ENCODE measurements around the gene CTSK. TPM values are rescaled to one million over a fixed set of nuclear protein-coding genes. Genes with fewer than 3 reads are reported as not detected.
"Not testable (repeated sequence)": the region's sequence is repeated elsewhere in the genome, so short reads cannot be mapped to it uniquely, and the experiment has no call there.

The CTSK gene
- total RNA-seq, 4 donors from 2014 or later = 29.5 to 49.3 (median 32.7) TPM

DNA sequence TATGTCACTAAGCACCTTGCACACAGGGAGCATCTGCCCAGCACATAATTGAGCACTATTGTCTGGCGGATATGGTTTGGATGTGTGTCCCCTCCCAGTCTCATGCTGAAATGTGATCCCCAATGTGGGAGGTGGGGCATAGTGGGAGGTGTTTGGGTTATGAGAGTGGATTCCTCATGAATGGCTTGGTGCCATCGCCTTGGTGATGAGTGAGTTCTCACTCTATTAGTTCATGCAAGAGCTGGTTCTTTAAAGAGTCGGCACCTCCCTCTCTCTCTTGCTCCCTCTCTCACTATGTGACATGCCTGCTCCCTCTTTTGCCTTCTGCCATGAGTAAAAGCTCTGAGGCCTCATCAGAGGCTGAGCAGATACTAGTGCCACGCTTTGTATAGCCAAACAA, 9.5 kb downstream of the CTSK start:
- Histone ChIP-seq H3K27me3 (no peaks in the 10 kb centered on the region), H3K27ac (replicated peaks in 1 of 4) (no peak overlapping the region), H3K4me1 (no peaks in the 10 kb centered on the region), H3K4me3 (no peak overlapping the region), H3K9me3 (no peaks in the 10 kb centered on the region), H3K36me3 (peaks cover 13 to 68% (median 49%) of the 10 kb centered on the region in 4 donors)
- intact Hi-C loops (cut with DNase I) = no loop called here
- 73% methylated on average over 4 of the region's 4 CpGs for WGBS
- TF ChIP-seq, protein P1, sequence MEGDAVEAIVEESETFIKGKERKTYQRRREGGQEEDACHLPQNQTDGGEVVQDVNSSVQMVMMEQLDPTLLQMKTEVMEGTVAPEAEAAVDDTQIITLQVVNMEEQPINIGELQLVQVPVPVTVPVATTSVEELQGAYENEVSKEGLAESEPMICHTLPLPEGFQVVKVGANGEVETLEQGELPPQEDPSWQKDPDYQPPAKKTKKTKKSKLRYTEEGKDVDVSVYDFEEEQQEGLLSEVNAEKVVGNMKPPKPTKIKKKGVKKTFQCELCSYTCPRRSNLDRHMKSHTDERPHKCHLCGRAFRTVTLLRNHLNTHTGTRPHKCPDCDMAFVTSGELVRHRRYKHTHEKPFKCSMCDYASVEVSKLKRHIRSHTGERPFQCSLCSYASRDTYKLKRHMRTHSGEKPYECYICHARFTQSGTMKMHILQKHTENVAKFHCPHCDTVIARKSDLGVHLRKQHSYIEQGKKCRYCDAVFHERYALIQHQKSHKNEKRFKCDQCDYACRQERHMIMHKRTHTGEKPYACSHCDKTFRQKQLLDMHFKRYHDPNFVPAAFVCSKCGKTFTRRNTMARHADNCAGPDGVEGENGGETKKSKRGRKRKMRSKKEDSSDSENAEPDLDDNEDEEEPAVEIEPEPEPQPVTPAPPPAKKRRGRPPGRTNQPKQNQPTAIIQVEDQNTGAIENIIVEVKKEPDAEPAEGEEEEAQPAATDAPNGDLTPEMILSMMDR (IDR thresholded peaks at IDR 0.05) = no peak
- TF ChIP-seq EP300 (IDR thresholded peaks at IDR 0.05) = no peak
- DNase-seq (ENCODE audit: extremely low spot score) = no peak

DNA sequence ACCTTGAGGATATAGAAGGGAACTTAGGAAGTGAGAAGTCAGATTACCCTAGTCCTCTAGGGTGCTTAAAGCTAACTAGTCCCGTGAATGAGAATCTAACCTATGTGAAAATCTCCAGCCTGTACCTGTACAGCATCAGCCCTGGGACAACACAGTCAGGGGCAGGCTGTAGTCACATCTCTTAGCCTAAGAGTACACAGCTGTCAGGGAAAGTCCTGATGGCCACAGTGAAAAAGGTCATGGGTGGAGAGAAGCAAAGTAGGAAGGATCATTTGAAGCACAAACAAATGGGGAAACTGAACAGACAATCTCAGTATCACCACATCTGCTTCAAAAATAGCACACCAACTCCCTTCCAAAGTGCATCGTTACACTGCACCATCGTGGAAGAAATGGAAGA, 11.7 kb downstream of the CTSK start:
- DNase-seq (ENCODE audit: extremely low spot score) = no peak
- TF ChIP-seq POLR2AphosphoS5 (IDR thresholded peaks at IDR 0.05) = no peak
- TF ChIP-seq POLR2A (IDR thresholded peaks at IDR 0.05; ENCODE audit: low read depth) = no peak
- no peak for TF ChIP-seq EP300 (IDR thresholded peaks at IDR 0.05)
- TF ChIP-seq, protein P1 (IDR thresholded peaks at IDR 0.05) = no peak
- 84% methylated on average over 3 of the region's 3 CpGs for WGBS
- Histone ChIP-seq H3K27me3 (no peaks in the 10 kb centered on the region), H3K9me3 (no peaks in the 10 kb centered on the region), H3K4me1 (no peaks in the 10 kb centered on the region), H3K27ac (replicated peaks in 1 of 4) (no peak overlapping the region), H3K36me3 (peaks cover 13 to 51% (median 43%) of the 10 kb centered on the region in 4 donors), H3K4me3 (no peak overlapping the region)
- intact Hi-C loops (cut with DNase I) = no loop called here

DNA sequence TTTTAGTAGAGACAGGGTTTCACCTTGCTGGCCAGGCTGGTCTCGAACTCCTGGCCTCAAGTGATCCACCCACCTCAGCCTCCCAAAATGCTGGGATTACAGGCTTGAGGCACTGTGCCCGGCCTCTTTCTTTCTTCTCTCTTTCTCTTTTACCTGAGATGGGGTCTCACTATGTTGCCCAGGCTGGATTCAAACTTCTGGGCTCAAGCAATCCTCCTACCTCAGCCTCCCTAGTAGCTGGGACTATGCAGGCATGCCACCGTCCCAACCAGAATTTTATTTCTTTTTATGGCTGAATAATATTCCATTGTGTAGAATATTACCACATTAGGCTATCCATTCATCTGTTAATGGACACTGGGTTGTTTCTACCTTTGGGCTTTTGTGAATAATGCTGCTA, 14.3 kb downstream of the CTSK start:
- H3K4me1 ChIP-seq; DNase-seq (ENCODE audit: extremely low spot score); intact Hi-C loops (cut with DNase I); H3K4me3 ChIP-seq; H3K27ac ChIP-seq (replicated peaks in 1 of 4); H3K9me3 ChIP-seq; H3K27me3 ChIP-seq: not testable (repeated sequence)
- 94% methylated on average over 3 of the region's 3 CpGs for WGBS
- H3K36me3 ChIP-seq = peaks cover 6 to 41% (median 28%) of the 10 kb centered on the region in 4 donors

DNA sequence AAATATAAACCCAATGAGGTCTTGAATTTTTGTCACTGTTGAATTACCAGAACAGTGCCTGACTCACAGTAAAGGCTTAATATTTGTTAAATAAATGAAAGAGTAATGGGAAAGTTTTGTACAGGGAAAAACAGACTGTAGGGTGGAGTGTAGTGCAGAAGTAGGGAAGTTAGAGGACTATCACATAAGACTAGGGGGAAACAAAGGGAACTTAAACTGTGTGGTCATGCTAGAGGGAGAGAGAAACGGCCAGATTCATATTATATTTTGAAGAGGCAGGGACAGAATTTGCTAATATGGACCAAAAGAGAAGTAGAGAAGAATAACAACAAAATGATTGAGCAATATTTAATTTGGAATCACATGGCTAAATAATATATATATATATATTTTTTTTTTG, 14.8 kb downstream of the CTSK start:
- no peak for DNase-seq (ENCODE audit: extremely low spot score)
- intact Hi-C loops (cut with DNase I) = no loop called here
- Histone ChIP-seq H3K36me3 (peaks cover 6 to 36% (median 22%) of the 10 kb centered on the region in 4 donors), H3K9me3 (no peaks in the 10 kb centered on the region), H3K27me3 (no peaks in the 10 kb centered on the region), H3K27ac (replicated peaks in 1 of 4) (no peak overlapping the region), H3K4me1 (no peaks in the 10 kb centered on the region), H3K4me3 (no peak overlapping the region)
- WGBS = 74% methylated on average over 1 of the region's 1 CpG
- no peak for TF ChIP-seq POLR2A (IDR thresholded peaks at IDR 0.05; ENCODE audit: low read depth)
- TF ChIP-seq, protein P1 (IDR thresholded peaks at IDR 0.05) = no peak
- no peak for TF ChIP-seq EP300 (IDR thresholded peaks at IDR 0.05)
- TF ChIP-seq POLR2AphosphoS5 (IDR thresholded peaks at IDR 0.05) = no peak

GRCh38 chr1:150791585-150791984, 16.5 kb downstream of the CTSK start:
- DNase-seq (ENCODE audit: extremely low spot score) = no peak
- WGBS = 82% methylated on average over 4 of the region's 4 CpGs
- Histone ChIP-seq H3K4me3 (no peak overlapping the region), H3K27ac (replicated peaks in 1 of 4) (no peak overlapping the region), H3K9me3 (no peaks in the 10 kb centered on the region), H3K27me3 (no peaks in the 10 kb centered on the region), H3K4me1 (no peaks in the 10 kb centered on the region), H3K36me3 (peaks cover 5 to 19% (median 6%) of the 10 kb centered on the region in 4 donors)
- intact Hi-C loops (cut with DNase I) = no loop called here
- TF ChIP-seq EP300 (IDR thresholded peaks at IDR 0.05) (no peak), POLR2AphosphoS5 (IDR thresholded peaks at IDR 0.05) (no peak), POLR2A (IDR thresholded peaks at IDR 0.05; ENCODE audit: low read depth) (no peak)
- TF ChIP-seq, protein P1 (IDR thresholded peaks at IDR 0.05) = no peak

Measured in esophagus muscularis mucosa (tissue), 4 donors.